ENCODE results near the gene NIPAL4. TPM values are rescaled to one million over a fixed set of nuclear protein-coding genes. Genes with fewer than 3 reads are reported as not detected.

The NIPAL4 gene
- total RNA-seq, 1 experiment from 2014 or later = 0.24 TPM

GRCh38 chr5:157431544-157432200 is 28.3 kb upstream of the NIPAL4 start:
- H3K9me3 ChIP-seq (ENCODE audit: insufficient read depth, low read depth) = no peaks in the 10 kb centered on the region
- ChIA-PET POLR2A (ENCODE audit: unreplicated experiment) (interaction anchor here (0.6 to 0.7 kb wide), 2 partner anchors 301 to 498 kb away, joined by 3 read pairs; no protein-coding TSS in a partner anchor), CTCF (interaction anchor here (0.6 to 1.5 kb wide), 6 partner anchors 40 to 392 kb away, joined by 3 to 6 read pairs (median 4); no protein-coding TSS in a partner anchor)
- no peak overlapping the region for H3K4me3 ChIP-seq
- no peaks in the 10 kb centered on the region for H4K20me1 ChIP-seq (ENCODE audit: insufficient read depth)
- DNase-seq = no peak
- no peaks in the 10 kb centered on the region for H3K79me2 ChIP-seq (ENCODE audit: low read depth)
- H3F3A ChIP-seq (ENCODE audit: insufficient read depth, low read depth) = no peaks in the 10 kb centered on the region
- TF ChIP-seq EZH2 (IDR thresholded peaks at IDR 0.05; ENCODE audit: low read depth) (no peak), CTCF (conservative IDR thresholded peaks at IDR 0.05) (peak; percentile 63)
- H3K27ac ChIP-seq = no peak overlapping the region
- H2AFZ ChIP-seq = no peak overlapping the region
- H3K27me3 ChIP-seq (ENCODE audit: insufficient read depth, low read depth) = no peaks in the 10 kb centered on the region
- BruUV-seq (replicated peaks) = no TSS peak
- no peaks in the 10 kb centered on the region for H3K9me2 ChIP-seq (ENCODE audit: insufficient read depth)
- intact Hi-C loops (cut with micrococcal nuclease; ENCODE audit: unreplicated experiment) = loop anchor here (1.0 to 5.0 kb wide), 5 partner anchors 39 to 311 kb away; partner anchors contain the start of gene LSM11
- no peaks in the 10 kb centered on the region for H3K4me1 ChIP-seq (replicated peaks; ENCODE audit: insufficient read depth)
- H3K4me2 ChIP-seq = no peak overlapping the region
- no peaks in the 10 kb centered on the region for H3K36me3 ChIP-seq (ENCODE audit: low read depth)

GRCh38 chr5:157434096-157434495 is 25.9 kb upstream of the NIPAL4 start:
- POLR2A ChIA-PET (ENCODE audit: unreplicated experiment) = interaction anchor here (0.7 kb wide), 1 partner anchor 1043 kb away, joined by 3 read pairs; no protein-coding TSS in a partner anchor
- H3K9me2 ChIP-seq (ENCODE audit: insufficient read depth) = no peaks in the 10 kb centered on the region
- no peaks in the 10 kb centered on the region for H3K36me3 ChIP-seq (ENCODE audit: low read depth)
- no peaks in the 10 kb centered on the region for H3K27me3 ChIP-seq (ENCODE audit: insufficient read depth, low read depth)
- CTCF ChIA-PET = interaction anchor here (0.6 to 0.7 kb wide), 2 partner anchors 72 to 691 kb away, joined by 3 to 4 read pairs; no protein-coding TSS in a partner anchor
- no peaks in the 10 kb centered on the region for H3K9me3 ChIP-seq (ENCODE audit: insufficient read depth, low read depth)
- H3K4me2 ChIP-seq = no peak overlapping the region
- no peaks in the 10 kb centered on the region for H4K20me1 ChIP-seq (ENCODE audit: insufficient read depth)
- no peak overlapping the region for H2AFZ ChIP-seq
- H3F3A ChIP-seq (ENCODE audit: insufficient read depth, low read depth) = no peaks in the 10 kb centered on the region
- no peak for TF ChIP-seq EZH2 (IDR thresholded peaks at IDR 0.05; ENCODE audit: low read depth)
- TF ChIP-seq CTCF (conservative IDR thresholded peaks at IDR 0.05) = no peak
- H3K4me1 ChIP-seq (replicated peaks; ENCODE audit: insufficient read depth) = no peaks in the 10 kb centered on the region
- no TSS peak for BruUV-seq (replicated peaks)
- no peak overlapping the region for H3K4me3 ChIP-seq
- intact Hi-C loops (cut with micrococcal nuclease; ENCODE audit: unreplicated experiment) = loop anchor here (5.0 kb wide), 1 partner anchor 42 kb away; no protein-coding TSS in a partner anchor
- no peaks in the 10 kb centered on the region for H3K79me2 ChIP-seq (ENCODE audit: low read depth)
- no peak overlapping the region for H3K27ac ChIP-seq
- no peak for DNase-seq

GRCh38 chr5:157443041-157443549 is 16.9 kb upstream of the NIPAL4 start:
- Histone ChIP-seq H3K27ac (no peak overlapping the region), H3K4me2 (no peak overlapping the region), H3K9me2 (ENCODE audit: insufficient read depth) (no peaks in the 10 kb centered on the region), H3K27me3 (ENCODE audit: insufficient read depth, low read depth) (no peaks in the 10 kb centered on the region), H3F3A (ENCODE audit: insufficient read depth, low read depth) (no peaks in the 10 kb centered on the region), H3K79me2 (ENCODE audit: low read depth) (no peaks in the 10 kb centered on the region), H3K4me1 (replicated peaks; ENCODE audit: insufficient read depth) (0 out of 2 replicates have a peak, but pooled peaks cover 10% of the 10 kb centered on the region), H3K4me3 (no peak overlapping the region), H3K9me3 (ENCODE audit: insufficient read depth, low read depth) (no peaks in the 10 kb centered on the region), H3K36me3 (ENCODE audit: low read depth) (no peaks in the 10 kb centered on the region), H4K20me1 (ENCODE audit: insufficient read depth) (no peaks in the 10 kb centered on the region), H2AFZ (no peak overlapping the region)
- TF ChIP-seq EZH2 (IDR thresholded peaks at IDR 0.05; ENCODE audit: low read depth) (no peak), CTCF (conservative IDR thresholded peaks at IDR 0.05) (no peak)
- no TSS peak for BruUV-seq (replicated peaks)
- intact Hi-C loops (cut with micrococcal nuclease; ENCODE audit: unreplicated experiment) = no loop called here
- ChIA-PET POLR2A (ENCODE audit: unreplicated experiment) (no interaction called here), CTCF (no interaction called here)
- no peak for DNase-seq

All from PC-9 (cell line).